C1 segment of cervical spinal cord (tissue), 14 donors: Measurements from ENCODE around the gene PPA2.
"Not testable (repeated sequence)": the region's sequence is repeated elsewhere in the genome, so short reads cannot be mapped to it uniquely, and the experiment has no call there.

Experiments used
- DNase-seq, 14 donors: peaks; one replicate each; lab custom pipeline; 2025; lab: John Stamatoyannopoulos, UW

PPA2 gene

GRCh38 chr4:105460306-105460705, 13.6 kb downstream of the PPA2 start:
- no peak for DNase-seq

GRCh38 chr4:105458541-105458940, 15.3 kb downstream of the PPA2 start:
- DNase-seq: not testable (repeated sequence)

- no peak for DNase-seq
Observed at GRCh38 chr4:105458001-105458400, 15.9 kb downstream of the PPA2 start.

- no peak for DNase-seq
Observed at GRCh38 chr4:105455998-105456397, 17.9 kb downstream of the PPA2 start.

- DNase-seq: no peak
Observed at GRCh38 chr4:105455182-105455581, 18.7 kb downstream of the PPA2 start.

- no peak for DNase-seq
Observed at GRCh38 chr4:105453550-105454205, 20.2 kb downstream of the PPA2 start.

- no peak for DNase-seq
Observed at GRCh38 chr4:105451346-105451745, 22.5 kb downstream of the PPA2 start.

- DNase-seq: no peak
Observed at GRCh38 chr4:105440890-105441289, 33.0 kb downstream of the PPA2 start.

GRCh38 chr4:105437637-105438036, 36.2 kb downstream of the PPA2 start:
- no peak for DNase-seq

GRCh38 chr4:105436414-105436813, 37.4 kb downstream of the PPA2 start:
- DNase-seq: no peak

GRCh38 chr4:105434940-105435339, 38.9 kb downstream of the PPA2 start:
- no peak for DNase-seq

- DNase-seq: no peak
Observed at GRCh38 chr4:105433421-105433820, 40.4 kb downstream of the PPA2 start.

GRCh38 chr4:105432438-105432837, 41.4 kb downstream of the PPA2 start:
- no peak for DNase-seq

GRCh38 chr4:105430811-105431210, 43.1 kb downstream of the PPA2 start:
- no peak for DNase-seq

- DNase-seq: no peak
Observed at GRCh38 chr4:105426187-105426897, 47.5 kb downstream of the PPA2 start.

- no peak for DNase-seq
Observed at GRCh38 chr4:105422207-105422920, 51.5 kb downstream of the PPA2 start.

- no peak for DNase-seq
Observed at GRCh38 chr4:105417624-105418023, 56.2 kb downstream of the PPA2 start.

- DNase-seq: no peak
Observed at GRCh38 chr4:105415281-105415744, 58.5 kb downstream of the PPA2 start.

- DNase-seq: no peak
Observed at GRCh38 chr4:105414316-105414715, 59.5 kb downstream of the PPA2 start.

- not testable (repeated sequence) for DNase-seq
Observed at GRCh38 chr4:105409135-105409534, 64.7 kb downstream of the PPA2 start.

- no peak for DNase-seq
Observed at GRCh38 chr4:105400901-105401677, 72.8 kb downstream of the PPA2 start.
